IMR-90 (cell line): Measurements from ENCODE around the gene PRKACA. TPM values are rescaled to one million over a fixed set of nuclear protein-coding genes. Genes with fewer than 3 reads are reported as not detected.

Source experiments
- ATAC-seq: fragments of 200-7000 bp; cut with Tn5 transposase; 2 replicates; pipeline ENCODE4 v1.9.1; 2020; ENCODE audit warnings: low read depth, mild to moderate bottlenecking, moderate library complexity
- BruUV-seq: library from RNA; stranded (reverse); fragments of 400-500 nt; replicated peaks from 2 replicates; lab custom pipeline; 2021; lab: Mats Ljungman, UMichigan
- CTCF ChIA-PET: fragments of 300-600 bp; formaldehyde crosslinking; extraction: SDS; loops from one replicate; lab custom pipeline; 2021; ENCODE audit warnings: antibody characterized with exemption; lab: Yijun Ruan, JAX
- POLR2A ChIA-PET: fragments of 300-600 bp; sonication (Branson Sonifier 250); formaldehyde crosslinking; loops from one replicate; lab custom pipeline; 2022; ENCODE audit warnings: antibody characterized with exemption; ENCODE audit not compliant: unreplicated experiment; lab: Charles Lee
- DNase-seq: peaks from one replicate; pipeline ENCODE4 v3.0.0; 2013
- H2AFZ ChIP-seq: replicated peaks from 2 replicates; pipeline ENCODE3; 2013; ENCODE audit warnings: low read length, mild to moderate bottlenecking; ENCODE audit not compliant: poor library complexity
- H2AK5ac ChIP-seq: 2 replicates; pipeline ENCODE4 v1.6.1; 2013; ENCODE audit warnings: low read depth, low read length, inconsistent platforms
- H2AK9ac ChIP-seq: replicated peaks from 2 replicates; pipeline ENCODE3; 2013; ENCODE audit warnings: mild to moderate bottlenecking, low read depth, low read length, moderate library complexity; ENCODE audit not compliant: poor library complexity
- H2BK120ac ChIP-seq: 2 replicates; pipeline ENCODE4 v1.6.1; 2013; ENCODE audit warnings: low read depth, low read length, inconsistent platforms
- H2BK15ac ChIP-seq: 3 replicates; pipeline ENCODE4 v1.6.1; 2013; ENCODE audit warnings: low read depth, low read length, inconsistent platforms
- H2BK20ac ChIP-seq: 2 replicates; pipeline ENCODE4 v1.6.1; 2013; ENCODE audit warnings: low read depth, mild to moderate bottlenecking, inconsistent platforms, low read length, moderate library complexity
- H2BK5ac ChIP-seq: 2 replicates; pipeline ENCODE4 v1.6.1; 2013; ENCODE audit warnings: mild to moderate bottlenecking, low read depth, low read length, inconsistent platforms; ENCODE audit not compliant: poor library complexity, severe bottlenecking
- H3K14ac ChIP-seq: replicated peaks from 2 replicates; pipeline ENCODE4 v1.6.1; 2013; ENCODE audit warnings: low read depth, low read length, inconsistent platforms
- H3K18ac ChIP-seq: 2 replicates; pipeline ENCODE4 v1.6.1; 2013; ENCODE audit warnings: low read depth, low read length, control low read depth
- H3K23ac ChIP-seq: 2 replicates; pipeline ENCODE4 v1.6.1; 2013; ENCODE audit warnings: low read depth, low read length, inconsistent platforms
- H3K27ac ChIP-seq: 2 replicates; pipeline ENCODE4 v1.5.1; 2013; ENCODE audit warnings: mild to moderate bottlenecking, control low read depth, low read length; ENCODE audit not compliant: insufficient read depth
- H3K27me3 ChIP-seq: 2 replicates; pipeline ENCODE4 v1.6.1; 2013; ENCODE audit warnings: low read length; ENCODE audit not compliant: control insufficient read depth, insufficient read depth
- H3K36me3 ChIP-seq: 2 replicates; pipeline ENCODE4 v1.6.1; 2013; ENCODE audit warnings: low read length, mixed read lengths; ENCODE audit not compliant: control insufficient read depth, insufficient read depth
- H3K4ac ChIP-seq: 2 replicates; pipeline ENCODE4 v1.6.1; 2013; ENCODE audit warnings: low read depth, low read length, inconsistent platforms
- H3K4me1 ChIP-seq: 2 replicates; pipeline ENCODE4 v1.6.1; 2013; ENCODE audit warnings: low read length, mixed read lengths; ENCODE audit not compliant: control insufficient read depth, insufficient read depth
- H3K4me2 ChIP-seq: 2 replicates; pipeline ENCODE4 v1.6.1; 2013; ENCODE audit warnings: low read depth, mild to moderate bottlenecking, control low read depth, low read length, moderate library complexity
- H3K4me3 ChIP-seq: 2 replicates; pipeline ENCODE4 v1.5.1; 2013; ENCODE audit warnings: low read depth, mild to moderate bottlenecking, control low read depth, low read length, moderate library complexity; ENCODE audit not compliant: insufficient read depth
- H3K56ac ChIP-seq: 2 replicates; pipeline ENCODE4 v1.6.1; 2013; ENCODE audit warnings: low read length, inconsistent platforms; ENCODE audit not compliant: insufficient read depth; ENCODE audit errors: extremely low read depth
- H3K79me1 ChIP-seq, 2 experiments: 2 replicates each; pipeline ENCODE4 v1.6.1; 2013; ENCODE audit warnings: low read length in 2 of 2, inconsistent platforms in 1 of 2, low read depth in 1 of 2
- H3K9ac ChIP-seq: 2 replicates; pipeline ENCODE4 v1.6.1; 2013; ENCODE audit warnings: low read depth, low read length, control low read depth
- H3K9me1 ChIP-seq: 2 replicates; pipeline ENCODE4 v1.6.1; 2013; ENCODE audit warnings: low read length, inconsistent platforms; ENCODE audit not compliant: insufficient read depth
- H3K9me3 ChIP-seq: 2 replicates; pipeline ENCODE4 v1.6.1; 2013; ENCODE audit warnings: low read length; ENCODE audit not compliant: control insufficient read depth, insufficient read depth
- H4K20me1 ChIP-seq: 2 replicates; pipeline ENCODE4 v1.6.1; 2013; ENCODE audit warnings: low read length, inconsistent platforms; ENCODE audit not compliant: insufficient read depth
- H4K5ac ChIP-seq: 2 replicates; pipeline ENCODE4 v1.6.1; 2013; ENCODE audit warnings: mild to moderate bottlenecking, low read depth, low read length, control low read depth
- H4K8ac ChIP-seq, 2 experiments: 2 replicates each; pipeline ENCODE4 v1.6.1; 2013; ENCODE audit warnings: low read depth in 2 of 2, low read length in 2 of 2, control low read depth in 1 of 2, inconsistent platforms in 1 of 2
- H4K91ac ChIP-seq: 2 replicates; pipeline ENCODE4 v1.6.1; 2013; ENCODE audit warnings: low read depth, low read length, inconsistent platforms; ENCODE audit not compliant: insufficient read depth
- CHD1 ChIP-seq: IDR thresholded peaks from 2 replicates; pipeline ENCODE4 v1.6.1; 2012; ENCODE audit warnings: low read depth, low read length, improper control_type of control experiment
- FOS ChIP-seq: fragments of 150-350 bp; IDR thresholded peaks from 2 replicates; pipeline ENCODE4 v1.6.1; 2016; ENCODE audit warnings: low read depth, low read length
- MAFK ChIP-seq: IDR thresholded peaks from 2 replicates; pipeline ENCODE4 v1.6.1; 2012; ENCODE audit warnings: low read depth, low read length, improper control_type of control experiment
- MAZ ChIP-seq: IDR thresholded peaks from 2 replicates; pipeline ENCODE4 v1.6.1; 2012; ENCODE audit warnings: low read depth, mild to moderate bottlenecking, low read length, improper control_type of control experiment, moderate library complexity, borderline replicate concordance
- SMC3 ChIP-seq: fragments of 150-350 bp; IDR thresholded peaks from 2 replicates; pipeline ENCODE4 v1.6.1; 2016; ENCODE audit warnings: low read depth, mild to moderate bottlenecking, antibody characterized with exemption, low read length, moderate library complexity
- WGBS, 2 experiments: methylation state at CpG; one replicate each; pipeline versions ENCODE4 v1.1.5 to v1.1.7; 2013; ENCODE audit warnings: missing lambda C conversion rate in 2 of 2; ENCODE audit not compliant: insufficient read length in 1 of 2; ENCODE audit errors: extremely low coverage in 2 of 2; 5-methylcytosine and 5-hydroxymethylcytosine counted together
- dilution Hi-C: fragments of 300-500 bp; cut with HindIII; formaldehyde crosslinking; loops from one replicate; pipeline ENCODE4 v1.14.3; 2018; ENCODE audit warnings: low sequenced_read_pairs; ENCODE audit not compliant: unreplicated experiment
- in situ Hi-C: fragments of 300-500 bp; cut with MboI; formaldehyde crosslinking; loops from 3 replicates; pipeline ENCODE4 v1.14.3; 2019; ENCODE audit warnings: low sequenced_read_pairs, inconsistent platforms, mixed read lengths
- intact Hi-C: fragments of 100-400 bp; cut with micrococcal nuclease; formaldehyde crosslinking; loops from 2 replicates; pipeline ENCODE4 v1.10.0; 2022
- polyA plus RNA-seq, 3 experiments: library from polyadenylated mRNA; depleted of rRNA; stranded (reverse); fragments of >200 nt; gene quantifications; 2 replicates each; pipeline ENCODE4 v1.2.3, GENCODE V29; 2012; ENCODE audit warnings: low replicate concordance in 1 of 3
- total RNA-seq: library from RNA; depleted of rRNA; stranded (reverse); fragments of >200 nt; gene quantifications from 2 replicates; pipeline ENCODE4 v1.2.3, GENCODE V29; 2012
- TF ChIP-seq, protein P1 (sequence below): fragments of 150-350 bp; IDR thresholded peaks from 2 replicates; pipeline ENCODE4 v1.6.1; 2017; ENCODE audit warnings: mild to moderate bottlenecking, antibody characterized with exemption, low read length, low read depth

The PRKACA gene
- total and polyA plus RNA-seq, 2 of the 4 experiments (the other 2 are of a cell fraction), result 18.1 to 94.5 TPM

DNA sequence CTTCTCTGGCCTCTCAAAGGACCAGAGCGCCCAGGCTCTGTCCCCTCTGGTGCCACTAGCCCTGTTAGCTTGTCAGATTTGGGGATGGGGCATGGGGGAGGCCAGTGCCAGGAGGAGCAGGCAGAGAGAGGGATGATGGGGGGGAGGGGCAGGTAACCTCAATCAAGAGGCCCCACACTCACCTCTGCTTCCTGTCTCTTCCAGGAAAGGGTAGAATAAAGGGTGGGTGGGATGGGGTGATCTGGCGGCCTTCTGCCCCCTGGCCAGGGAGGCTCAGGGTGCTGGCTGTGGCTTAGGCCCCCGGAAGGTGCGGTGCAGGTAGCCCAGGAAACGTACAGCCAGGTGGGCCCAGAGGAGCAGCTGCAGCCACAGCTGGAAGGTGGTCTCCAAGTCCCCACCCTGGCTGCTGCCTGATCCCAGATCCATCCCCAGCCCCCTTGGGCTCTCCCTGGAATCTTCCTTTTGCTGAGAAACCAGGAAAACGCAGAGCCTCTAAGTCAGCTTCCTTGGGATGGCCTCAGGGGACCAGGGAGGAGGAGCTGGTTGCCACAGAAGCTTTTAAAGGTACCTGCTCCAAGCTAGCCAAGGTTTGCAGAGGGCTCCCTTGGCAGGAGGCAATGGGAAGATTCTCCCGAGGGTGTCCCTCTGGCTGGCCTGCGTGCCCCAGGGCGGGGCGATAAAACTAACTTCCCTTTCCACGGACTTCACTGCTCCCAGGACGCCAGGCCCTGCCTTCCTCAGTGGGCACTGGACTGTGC is 5.3 kb downstream of the PRKACA start:
- no TSS peak for BruUV-seq
- H2BK120ac ChIP-seq, result no peak overlapping the region
- no peak for ATAC-seq
- no peak overlapping the region for H3K9ac ChIP-seq
- DNase-seq, result no peak
- H3K79me1 ChIP-seq, result peaks cover 15 to 79% of the 10 kb centered on the region in 2 experiments
- ChIA-PET CTCF (no interaction called here), POLR2A (interaction anchor here (0.6 kb wide), 1 partner anchor 237 kb away, joined by 3 read pairs; no protein-coding TSS in a partner anchor)
- H4K8ac ChIP-seq, result peak overlapping the region; percentile 64 to 83; a peak in 3 of 4 replicates
- peaks cover 15% of the 10 kb centered on the region for H3K4me1 ChIP-seq
- no peaks in the 10 kb centered on the region for H3K36me3 ChIP-seq
- H3K18ac ChIP-seq, result no peak overlapping the region; the same call in 1 of the 2 replicates
- no peak overlapping the region for H3K56ac ChIP-seq
- H3K4me3 ChIP-seq, result no peak overlapping the region
- H2BK15ac ChIP-seq, result no peak overlapping the region
- intact Hi-C loops (no loop called here), in situ Hi-C loops (no loop called here), dilution Hi-C loops (no loop called here)
- no peaks in the 10 kb centered on the region for H3K27me3 ChIP-seq
- H2AFZ ChIP-seq, result peak overlapping the region; percentile 81
- H4K5ac ChIP-seq, result no peak overlapping the region; the same call in 1 of the 2 replicates
- peaks cover 8% of the 10 kb centered on the region for H4K20me1 ChIP-seq
- H4K91ac ChIP-seq, result peak overlapping the region; percentile 79
- peak overlapping the region; percentile 78 for H3K4ac ChIP-seq
- peak overlapping the region; percentile 71 for H2AK9ac ChIP-seq
- H3K9me3 ChIP-seq, result no peaks in the 10 kb centered on the region
- H2AK5ac ChIP-seq, result 0 out of 2 replicates have a peak overlapping the region, but pooled peaks have one; percentile 3
- 0 out of 2 replicates have a peak overlapping the region, but pooled peaks have one; percentile 57 for H3K14ac ChIP-seq
- H3K23ac ChIP-seq, result 0 out of 2 replicates have a peak overlapping the region, but pooled peaks have one; percentile 56
- H3K27ac ChIP-seq, result no peak overlapping the region
- TF ChIP-seq SMC3, result no peak
- TF ChIP-seq FOS, result no peak
- no peak for TF ChIP-seq MAFK
- TF ChIP-seq, protein P1, sequence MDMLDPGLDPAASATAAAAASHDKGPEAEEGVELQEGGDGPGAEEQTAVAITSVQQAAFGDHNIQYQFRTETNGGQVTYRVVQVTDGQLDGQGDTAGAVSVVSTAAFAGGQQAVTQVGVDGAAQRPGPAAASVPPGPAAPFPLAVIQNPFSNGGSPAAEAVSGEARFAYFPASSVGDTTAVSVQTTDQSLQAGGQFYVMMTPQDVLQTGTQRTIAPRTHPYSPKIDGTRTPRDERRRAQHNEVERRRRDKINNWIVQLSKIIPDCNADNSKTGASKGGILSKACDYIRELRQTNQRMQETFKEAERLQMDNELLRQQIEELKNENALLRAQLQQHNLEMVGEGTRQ, result no peak
- TF ChIP-seq CHD1, result no peak
- no peak for TF ChIP-seq MAZ
- H3K4me2 ChIP-seq, result no peak overlapping the region
- H2BK5ac ChIP-seq, result no peak overlapping the region
- H2BK20ac ChIP-seq, result no peak overlapping the region
- H3K9me1 ChIP-seq, result peaks cover 17% of the 10 kb centered on the region; the same call in 1 of the 2 replicates
- whole genome bisulfite sequencing, 2 experiments, result 67% methylated on average over 1 of the region's 12 CpGs; no CpG with 5 or more reads in 1 of the 2 experiments
